Uterus (tissue), 4 donors: ENCODE results near the gene PTH. TPM values are rescaled to one million over a fixed set of nuclear protein-coding genes. Genes with fewer than 3 reads are reported as not detected.

ENCODE experiments used
- DNase-seq, 2 donors: peaks; one replicate each; pipeline ENCODE4 v3.0.0-alpha.2; 2019 to 2020
- H3K27ac ChIP-seq, 2 donors: fragments of 200-600 bp; sonication (generic); 1 replicate in 1 of 2; 2 replicates in 1 of 2; pipeline ENCODE4 v1.5.1; 2016 to 2018
- H3K27me3 ChIP-seq, 2 donors: fragments of 200-600 bp; sonication (generic); one replicate each; pipeline ENCODE4 v1.5.1; 2018 to 2019; ENCODE audit warnings: control low read depth in 1 of 2
- H3K36me3 ChIP-seq, 2 donors: fragments of 200-600 bp; sonication (generic); one replicate each; pipeline ENCODE4 v1.5.1; 2019; ENCODE audit warnings: control low read depth in 1 of 2
- H3K4me1 ChIP-seq, 2 donors: fragments of 200-600 bp; sonication (generic); one replicate each; pipeline ENCODE4 v1.5.1; 2018 to 2019; ENCODE audit warnings: control low read depth in 1 of 2
- H3K4me3 ChIP-seq, 2 donors: fragments of 200-600 bp; sonication (generic); 1 replicate in 1 of 2; 2 replicates in 1 of 2; pipeline ENCODE4 v1.5.1; 2018 to 2019; ENCODE audit warnings: mild to moderate bottlenecking in 1 of 2
- H3K9me3 ChIP-seq, 2 donors: fragments of 200-600 bp; sonication (generic); one replicate each; pipeline ENCODE4 v1.5.1; 2019; ENCODE audit warnings: control low read depth in 1 of 2
- CTCF ChIP-seq, 4 experiments: fragments of 200-600 bp in 2 of 4; fragments of 450-650 bp in 2 of 4; sonication (generic) in 2 of 4; IDR thresholded peaks; one replicate each; pipeline ENCODE4 v1.5.1; 2016 to 2019; ENCODE audit warnings: antibody characterized with exemption in 4 of 4, mild to moderate bottlenecking in 2 of 4, moderate library complexity in 1 of 4
- POLR2A ChIP-seq, 2 donors: fragments of 450-650 bp; IDR thresholded peaks; one replicate each; pipeline ENCODE4 v1.6.1; 2016; ENCODE audit warnings: antibody characterized with exemption in 2 of 2, mild to moderate bottlenecking in 1 of 2, moderate library complexity in 1 of 2
- intact Hi-C: fragments of 100-400 bp; cut with DNase I; formaldehyde crosslinking; loops from one replicate; pipeline ENCODE4 v1.15.1; 2023; ENCODE audit warnings: low total_unique reads
- total RNA-seq, 4 donors: library from RNA; depleted of rRNA in 3 of 4; stranded (reverse); fragments of >200 nt in 3 of 4; gene quantifications; one replicate each; pipeline versions ENCODE4 v1.1.0 to v1.2.4, GENCODE V29; 2014 to 2023
- donor health status: DM: yes; HTN: yes; CAD: no.

PTH gene
- total RNA-seq, 4 donors from 2014 or later: not detected

GRCh38 chr11:13461291-13461690 lies 34.5 kb downstream of the PTH start:
- intact Hi-C loops: no loop called here
- no peaks in the 10 kb centered on the region for H3K36me3 ChIP-seq
- no peak for DNase-seq
- H3K27me3 ChIP-seq: no peaks in the 10 kb centered on the region
- H3K4me1 ChIP-seq: peaks cover 0 to 6% of the 10 kb centered on the region in 2 donors
- TF ChIP-seq POLR2A (IDR thresholded peaks at IDR 0.05) (no peak), CTCF (IDR thresholded peaks at IDR 0.05) (no peak)
- H3K4me3 ChIP-seq: no peak overlapping the region
- no peaks in the 10 kb centered on the region for H3K9me3 ChIP-seq
- no peak overlapping the region for H3K27ac ChIP-seq

GRCh38 chr11:13450832-13451397 lies 44.9 kb downstream of the PTH start:
- no peaks in the 10 kb centered on the region for H3K36me3 ChIP-seq
- peaks cover 0 to 6% of the 10 kb centered on the region in 2 donors for H3K4me1 ChIP-seq
- intact Hi-C loops: no loop called here
- TF ChIP-seq POLR2A (IDR thresholded peaks at IDR 0.05) (no peak), CTCF (IDR thresholded peaks at IDR 0.05) (no peak)
- DNase-seq: no peak
- no peak overlapping the region for H3K4me3 ChIP-seq
- H3K9me3 ChIP-seq: no peaks in the 10 kb centered on the region
- no peak overlapping the region for H3K27ac ChIP-seq
- no peaks in the 10 kb centered on the region for H3K27me3 ChIP-seq

GRCh38 chr11:13449522-13449921 lies 46.3 kb downstream of the PTH start:
- no peaks in the 10 kb centered on the region for H3K27me3 ChIP-seq
- H3K9me3 ChIP-seq: no peaks in the 10 kb centered on the region
- no peaks in the 10 kb centered on the region for H3K36me3 ChIP-seq
- no peak overlapping the region for H3K4me3 ChIP-seq
- H3K4me1 ChIP-seq: peaks cover 0 to 6% of the 10 kb centered on the region in 2 donors
- peak overlapping the region; percentile 21 to 63 for H3K27ac ChIP-seq
- intact Hi-C loops: no loop called here
- DNase-seq: no peak
- TF ChIP-seq POLR2A (IDR thresholded peaks at IDR 0.05) (no peak), CTCF (IDR thresholded peaks at IDR 0.05) (no peak)

- intact Hi-C loops: no loop called here
- peak overlapping the region; percentile 41 to 63 for H3K27ac ChIP-seq
- peak in 1 of 2 donors; percentile 33 for DNase-seq
These were observed 46.9 kb downstream of the PTH start for GRCh38 chr11:13448876-13449275.

GRCh38 chr11:13446444-13446843 lies 49.4 kb downstream of the PTH start:
- Histone ChIP-seq H3K4me1 (peaks cover 0 to 6% of the 10 kb centered on the region in 2 donors), H3K36me3 (no peaks in the 10 kb centered on the region), H3K27ac (no peak overlapping the region), H3K9me3 (no peaks in the 10 kb centered on the region), H3K4me3 (no peak overlapping the region), H3K27me3 (no peaks in the 10 kb centered on the region)
- no peak for TF ChIP-seq CTCF (IDR thresholded peaks at IDR 0.05)
- no peak for DNase-seq
- intact Hi-C loops: no loop called here

More at GRCh38 chr11:13448876-13449275, 46.9 kb downstream of the PTH start:
- Histone ChIP-seq H3K9me3 (no peaks in the 10 kb centered on the region), H3K27me3 (no peaks in the 10 kb centered on the region), H3K4me1 (peaks cover 0 to 6% of the 10 kb centered on the region in 2 donors), H3K36me3 (no peaks in the 10 kb centered on the region), H3K4me3 (no peak overlapping the region)
- TF ChIP-seq POLR2A (IDR thresholded peaks at IDR 0.05) (no peak), CTCF (IDR thresholded peaks at IDR 0.05) (no peak)
